ENCODE measurements around the gene OGG1.
A peak's percentile ranks its signal among the peaks of the same experiment; 100 is the strongest.

Gene OGG1

GRCh38 chr3:9704347-9705322, 45.1 kb upstream of the OGG1 start:
- DNase-seq (ENCODE audit: low read depth): no peak
- peak overlapping the region; percentile 24 for H3K4me3 ChIP-seq (ENCODE audit: low read length)
- no peak for TF ChIP-seq CTCF (conservative IDR thresholded peaks at IDR 0.05; ENCODE audit: low read length)

- no peak for DNase-seq (ENCODE audit: low read depth)
- no peak overlapping the region for H3K4me3 ChIP-seq (ENCODE audit: low read length)
- no peak for TF ChIP-seq CTCF (conservative IDR thresholded peaks at IDR 0.05; ENCODE audit: low read length)
Observed at GRCh38 chr3:9710174-9710739, 39.5 kb upstream of the OGG1 start.

GRCh38 chr3:9712415-9712814, 37.3 kb upstream of the OGG1 start:
- H3K4me3 ChIP-seq (ENCODE audit: low read length): no peak overlapping the region
- TF ChIP-seq CTCF (conservative IDR thresholded peaks at IDR 0.05; ENCODE audit: low read length): no peak
- no peak for DNase-seq (ENCODE audit: low read depth)

- H3K4me3 ChIP-seq (ENCODE audit: low read length): no peak overlapping the region
- no peak for TF ChIP-seq CTCF (conservative IDR thresholded peaks at IDR 0.05; ENCODE audit: low read length)
- DNase-seq (ENCODE audit: low read depth): no peak
Observed at GRCh38 chr3:9713142-9713541, 36.6 kb upstream of the OGG1 start.

GRCh38 chr3:9715136-9715535, 34.6 kb upstream of the OGG1 start:
- no peak overlapping the region for H3K4me3 ChIP-seq (ENCODE audit: low read length)
- no peak for DNase-seq (ENCODE audit: low read depth)
- no peak for TF ChIP-seq CTCF (conservative IDR thresholded peaks at IDR 0.05; ENCODE audit: low read length)

GRCh38 chr3:9715764-9716437, 33.9 kb upstream of the OGG1 start:
- TF ChIP-seq CTCF (conservative IDR thresholded peaks at IDR 0.05; ENCODE audit: low read length): peak; percentile 97
- H3K4me3 ChIP-seq (ENCODE audit: low read length): no peak overlapping the region
- DNase-seq (ENCODE audit: low read depth): peak; percentile 83
